Endothelial cell (in vitro differentiated cells): ENCODE data around the gene PPM1H. TPM values are rescaled to one million over a fixed set of nuclear protein-coding genes. Genes with fewer than 3 reads are reported as not detected.
A peak's percentile ranks its signal among the peaks of the same experiment; 100 is the strongest.

ENCODE experiments used
- DNase-seq: peaks from one replicate; pipeline ENCODE4 v3.0.0; 2021; ENCODE audit warnings: low spot score
- H3K27ac Mint-ChIP-seq: one replicate; pipeline ENCODE4 v1.8.0; 2021; ENCODE audit warnings: mixed read lengths, inconsistent platforms; ENCODE audit not compliant: unreplicated experiment
- H3K27me3 Mint-ChIP-seq: one replicate; pipeline ENCODE4 v1.8.0; 2021; ENCODE audit warnings: mild to moderate bottlenecking, moderate library complexity, mixed read lengths, inconsistent platforms; ENCODE audit not compliant: unreplicated experiment
- H3K36me3 Mint-ChIP-seq: one replicate; pipeline ENCODE4 v1.8.0; 2021; ENCODE audit warnings: mild to moderate bottlenecking, low read depth, mixed read lengths, inconsistent platforms; ENCODE audit not compliant: unreplicated experiment
- H3K4me1 Mint-ChIP-seq: one replicate; pipeline ENCODE4 v1.8.0; 2021; ENCODE audit warnings: mild to moderate bottlenecking, mixed read lengths, inconsistent platforms; ENCODE audit not compliant: unreplicated experiment
- H3K4me3 Mint-ChIP-seq: one replicate; pipeline ENCODE4 v1.8.0; 2021; ENCODE audit warnings: mild to moderate bottlenecking, mixed read lengths, inconsistent platforms; ENCODE audit not compliant: unreplicated experiment
- H3K9me3 Mint-ChIP-seq: one replicate; pipeline ENCODE4 v1.8.0; 2021; ENCODE audit warnings: mixed read lengths, inconsistent platforms; ENCODE audit not compliant: unreplicated experiment
- CTCF ChIP-seq: fragments of 200-600 bp; sonication (generic); IDR thresholded peaks from one replicate; pipeline ENCODE4 v1.5.0; 2021; ENCODE audit warnings: antibody characterized with exemption; ENCODE audit not compliant: unreplicated experiment
- total RNA-seq: library from RNA; stranded (reverse); fragmentation: NEBNext Ultra II Directional; extraction: Animal tissue kit (Norgen Biotek cat#: 25700); gene quantifications from one replicate; pipeline ENCODE4 v1.2.1, GENCODE V29; 2021; ENCODE audit not compliant: unreplicated experiment

The PPM1H gene
- total RNA-seq, 1 donor from 2014 or later: 71.8 TPM

- DNase-seq: no peak
- Mint-ChIP-seq H3K36me3 (peaks cover 15% of the 10 kb centered on the region), H3K4me3 (no peak overlapping the region), H3K4me1 (peaks cover 18% of the 10 kb centered on the region), H3K9me3 (no peaks in the 10 kb centered on the region), H3K27me3 (no peaks in the 10 kb centered on the region), H3K27ac (no peak overlapping the region)
- no peak for TF ChIP-seq CTCF
These were observed 126.6 kb downstream of the PPM1H start for GRCh38 chr12:62808166-62808879.

GRCh38 chr12:62806893-62807292 is 128.1 kb downstream of the PPM1H start:
- no peak for DNase-seq
- no peaks in the 10 kb centered on the region for H3K9me3 Mint-ChIP-seq
- peak overlapping the region; percentile 39 for H3K4me3 Mint-ChIP-seq
- no peak for TF ChIP-seq CTCF
- H3K27me3 Mint-ChIP-seq: no peaks in the 10 kb centered on the region
- H3K27ac Mint-ChIP-seq: no peak overlapping the region
- H3K4me1 Mint-ChIP-seq: peaks cover 11% of the 10 kb centered on the region
- H3K36me3 Mint-ChIP-seq: peaks cover 19% of the 10 kb centered on the region

- no peak for DNase-seq
- Mint-ChIP-seq H3K27me3 (no peaks in the 10 kb centered on the region), H3K36me3 (peaks cover 19% of the 10 kb centered on the region), H3K4me3 (no peak overlapping the region), H3K4me1 (peaks cover 6% of the 10 kb centered on the region), H3K9me3 (no peaks in the 10 kb centered on the region), H3K27ac (no peak overlapping the region)
- TF ChIP-seq CTCF: no peak
These were observed 128.6 kb downstream of the PPM1H start for GRCh38 chr12:62806244-62806836.

GRCh38 chr12:62805517-62805916 is 129.4 kb downstream of the PPM1H start:
- DNase-seq: no peak
- Mint-ChIP-seq H3K4me1 (peaks cover 5% of the 10 kb centered on the region), H3K27ac (no peak overlapping the region), H3K4me3 (no peak overlapping the region), H3K27me3 (no peaks in the 10 kb centered on the region), H3K9me3 (no peaks in the 10 kb centered on the region), H3K36me3 (peaks cover 19% of the 10 kb centered on the region)
- no peak for TF ChIP-seq CTCF

GRCh38 chr12:62803756-62804155 is 131.2 kb downstream of the PPM1H start:
- no peak for DNase-seq
- Mint-ChIP-seq H3K27me3 (no peaks in the 10 kb centered on the region), H3K36me3 (peaks cover 18% of the 10 kb centered on the region), H3K9me3 (no peaks in the 10 kb centered on the region), H3K27ac (no peak overlapping the region), H3K4me1 (peaks cover 10% of the 10 kb centered on the region), H3K4me3 (no peak overlapping the region)
- TF ChIP-seq CTCF: no peak
